GM19099 (cell line): Measurements from ENCODE around the gene CLEC4G.
A peak's percentile ranks its signal among the peaks of the same experiment; 100 is the strongest.

ENCODE experiments used
- POLR2A ChIP-seq: IDR thresholded peaks from 3 replicates; pipeline ENCODE4 v1.6.1; 2011; ENCODE audit warnings: low read depth; ENCODE audit not compliant: insufficient read length; ENCODE audit errors: extremely low read depth

CLEC4G gene

DNA sequence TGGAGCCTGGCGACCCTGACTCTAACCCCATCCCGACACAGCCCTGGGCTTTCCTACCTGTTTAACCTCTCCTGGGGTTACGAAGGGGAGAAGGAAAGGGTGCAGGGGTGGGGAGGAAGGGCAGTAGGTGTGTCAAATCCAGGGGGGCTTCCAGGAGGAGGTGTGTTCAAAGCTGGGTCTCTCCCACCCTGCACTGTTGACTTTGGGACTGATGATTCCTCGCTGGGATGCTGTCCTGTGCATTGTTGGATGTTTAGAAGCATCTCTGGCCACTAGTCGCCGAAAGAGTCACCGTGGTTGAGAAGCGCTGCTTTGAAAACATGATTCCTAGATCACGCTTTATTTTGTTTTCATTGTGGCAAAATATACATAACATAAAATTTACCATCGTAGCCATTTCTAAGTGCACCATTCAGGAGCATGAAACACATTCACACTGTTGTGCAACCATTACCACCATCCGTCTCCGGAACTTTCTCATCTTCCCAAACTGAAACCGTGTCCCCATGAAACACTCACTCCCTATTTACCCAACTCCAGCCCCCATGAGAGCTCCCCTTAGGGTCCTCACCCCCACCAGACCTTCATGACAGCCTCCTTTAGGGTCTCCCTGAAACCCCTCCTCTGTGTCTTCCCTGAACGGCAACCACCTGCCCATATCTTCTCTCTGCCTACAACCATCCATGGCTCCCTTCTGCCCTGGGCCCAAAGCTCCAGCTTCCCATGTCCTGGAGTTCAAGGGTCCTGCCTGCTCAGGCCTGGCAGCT, 25.5 kb downstream of the CLEC4G start:
- no peak for TF ChIP-seq POLR2A

- peak; percentile 55 for TF ChIP-seq POLR2A
These were observed 26.3 kb downstream of the CLEC4G start for GRCh38 chr19:7705387-7706187.

GRCh38 chr19:7704280-7705060, 27.4 kb downstream of the CLEC4G start:
- no peak for TF ChIP-seq POLR2A

DNA sequence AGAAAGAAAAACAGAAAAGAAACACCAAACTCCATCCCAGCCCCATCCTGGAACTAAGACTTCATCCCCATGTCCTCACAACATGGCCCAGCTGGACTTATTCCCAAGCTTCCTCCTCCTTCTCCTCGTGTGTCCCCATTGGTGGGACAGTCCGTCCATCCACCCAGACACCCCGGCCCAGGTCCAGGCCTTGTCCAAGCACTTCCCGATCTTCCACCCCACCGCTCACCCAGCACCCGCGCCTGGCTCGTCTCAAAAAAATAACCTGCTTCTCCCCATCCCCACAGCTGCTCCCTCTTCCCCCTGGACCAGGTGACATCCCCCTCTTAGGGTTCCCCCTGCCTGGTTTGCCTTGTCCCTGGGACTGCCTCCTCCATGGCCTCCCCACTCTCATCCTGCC, 28.6 kb downstream of the CLEC4G start:
- no peak for TF ChIP-seq POLR2A

DNA sequence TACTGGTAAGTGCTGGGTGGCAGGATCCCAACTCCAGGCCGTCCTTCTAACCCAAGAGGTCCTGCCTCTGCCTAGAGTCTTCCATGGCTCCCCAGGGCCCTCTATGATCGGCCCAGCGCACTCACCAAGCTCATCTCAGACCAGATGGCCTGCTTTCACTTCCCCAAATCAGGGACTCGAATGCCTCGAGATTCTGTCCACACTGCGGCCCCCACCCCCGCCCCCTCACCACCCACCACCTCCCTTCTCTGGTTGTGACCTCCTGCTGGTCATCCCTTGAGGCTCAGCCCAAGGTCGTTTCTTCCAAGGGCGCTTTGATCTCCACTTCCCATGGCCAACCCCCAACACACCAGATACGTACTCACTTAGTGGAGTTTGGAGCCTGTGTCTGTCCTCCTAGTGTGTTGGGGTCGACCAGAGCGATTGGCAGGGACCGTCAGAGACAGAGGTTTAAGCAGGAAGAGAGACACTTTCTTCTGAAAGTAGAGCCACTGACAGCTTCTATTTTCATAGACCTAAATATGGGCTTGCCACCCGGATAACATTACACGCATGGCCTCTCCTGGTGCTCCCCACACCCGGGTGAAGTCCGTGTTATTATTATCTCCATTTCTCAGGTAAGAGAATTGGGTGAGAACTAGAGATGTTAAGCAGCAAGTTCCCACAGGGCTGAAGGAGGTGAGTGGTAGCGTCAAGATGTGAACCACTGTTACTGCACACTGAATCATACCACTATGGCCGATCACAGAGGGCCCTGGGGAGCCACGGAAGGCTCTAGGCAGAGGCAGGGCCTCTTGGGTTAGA, 30.1 kb downstream of the CLEC4G start, which contains the start of gene FCER2:
FCER2 (minus strand) TSS at position 478 of the 804 bp plus-strand sequence. CDS start 2,371 bp downstream, outside the sequence.
- peak; percentile 27 for TF ChIP-seq POLR2A

DNA sequence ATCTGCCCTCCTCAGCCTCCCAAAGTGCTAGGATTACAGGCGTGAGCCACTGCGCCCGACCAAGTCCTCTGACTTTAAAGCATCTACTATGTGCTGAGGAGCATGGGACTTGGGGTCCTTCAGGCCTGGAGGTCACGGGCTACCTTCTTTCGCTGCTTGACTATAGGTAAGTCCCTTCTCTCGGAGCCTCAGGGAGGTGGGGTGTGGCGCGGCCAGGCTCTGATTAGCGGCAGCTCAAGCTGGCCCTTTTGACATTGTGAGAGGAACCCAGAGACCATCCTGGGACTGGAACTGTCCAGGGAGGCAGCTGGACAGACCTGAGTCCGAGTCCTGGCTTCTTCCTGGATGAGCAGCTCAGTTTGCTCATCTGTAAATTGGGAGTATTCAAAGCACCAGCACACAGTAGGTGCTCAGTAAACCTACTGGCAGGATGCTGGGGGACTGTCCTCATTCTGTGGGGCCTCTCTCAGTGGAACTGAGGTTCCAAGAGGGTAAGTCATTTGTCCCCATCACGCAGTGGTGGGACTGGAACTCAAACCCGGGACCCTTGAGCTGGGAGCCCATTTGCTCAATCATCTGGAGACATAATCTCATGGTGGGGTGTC, 30.8 kb downstream of the CLEC4G start:
- TF ChIP-seq POLR2A, result no peak

GRCh38 chr19:7699417-7700401, 32.2 kb downstream of the CLEC4G start:
- TF ChIP-seq POLR2A, result peak; percentile 37

- no peak for TF ChIP-seq POLR2A
These were observed 32.9 kb downstream of the CLEC4G start for GRCh38 chr19:7699003-7699402.

DNA sequence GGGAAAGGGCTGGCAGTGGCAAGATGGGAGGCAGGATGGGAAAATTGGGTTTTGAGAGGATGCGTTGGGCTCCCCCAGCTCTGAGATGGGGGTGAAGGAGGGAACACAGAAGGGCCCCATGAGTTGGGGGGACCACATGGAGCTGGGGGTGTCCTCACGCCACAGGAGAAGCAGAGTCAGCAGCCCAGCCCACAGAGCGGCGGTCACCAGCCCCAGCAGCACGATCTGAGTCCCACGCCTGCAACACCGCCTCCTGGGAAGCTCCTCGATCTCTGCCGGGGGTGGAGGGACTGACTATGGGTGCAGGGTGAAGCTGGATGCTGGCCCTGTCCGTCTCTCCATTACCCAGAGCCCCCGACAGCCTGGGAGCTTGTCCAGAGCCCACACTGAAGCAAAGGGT, 33.3 kb downstream of the CLEC4G start:
- TF ChIP-seq POLR2A, result no peak

DNA sequence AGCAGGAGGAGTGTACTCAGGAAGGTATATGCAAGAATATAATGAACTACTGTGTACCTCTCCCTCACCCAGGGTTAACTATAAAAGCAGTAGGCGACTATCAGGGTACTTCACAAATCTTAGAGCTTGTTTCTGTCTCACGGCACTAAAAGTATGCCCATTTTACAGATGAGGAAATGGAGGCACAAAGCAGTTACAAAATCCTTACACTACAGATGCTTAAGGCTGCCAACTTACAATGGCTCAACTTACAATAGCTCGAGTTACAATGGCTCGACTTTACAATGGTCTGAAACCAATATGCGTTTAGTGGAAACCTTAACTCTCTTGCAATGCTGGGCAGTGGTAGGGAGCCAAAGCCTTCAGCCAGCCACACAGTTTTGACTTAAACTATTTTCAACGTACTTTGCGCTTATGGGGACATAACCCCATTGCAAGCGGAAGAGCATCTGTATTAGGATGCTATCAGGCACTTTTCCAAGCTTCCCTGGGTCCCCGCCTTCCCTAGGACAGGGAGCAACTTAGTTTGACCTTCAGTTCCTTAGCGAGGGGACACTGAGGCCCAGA, 34.1 kb downstream of the CLEC4G start:
- TF ChIP-seq POLR2A, result no peak

DNA sequence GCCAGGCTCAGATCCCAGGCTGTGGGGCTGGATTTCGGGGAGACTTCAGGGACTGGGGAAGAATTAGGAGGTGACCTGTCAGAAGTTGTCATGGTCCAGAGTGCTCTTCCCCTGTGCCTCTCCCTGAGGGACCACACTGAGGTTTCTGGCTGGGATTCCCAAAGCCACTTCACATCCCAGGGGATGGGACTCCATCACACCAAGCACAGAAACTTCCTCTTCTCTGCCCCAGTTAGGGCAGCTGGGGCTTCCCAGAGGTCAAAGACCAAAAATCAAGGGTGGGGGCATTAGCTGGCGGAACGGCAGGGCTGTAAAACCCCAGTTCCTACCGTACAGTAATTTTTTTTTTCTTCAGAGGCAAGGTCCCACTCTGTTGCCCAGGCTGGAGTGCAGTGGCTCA, 37.4 kb downstream of the CLEC4G start:
- no peak for TF ChIP-seq POLR2A

DNA sequence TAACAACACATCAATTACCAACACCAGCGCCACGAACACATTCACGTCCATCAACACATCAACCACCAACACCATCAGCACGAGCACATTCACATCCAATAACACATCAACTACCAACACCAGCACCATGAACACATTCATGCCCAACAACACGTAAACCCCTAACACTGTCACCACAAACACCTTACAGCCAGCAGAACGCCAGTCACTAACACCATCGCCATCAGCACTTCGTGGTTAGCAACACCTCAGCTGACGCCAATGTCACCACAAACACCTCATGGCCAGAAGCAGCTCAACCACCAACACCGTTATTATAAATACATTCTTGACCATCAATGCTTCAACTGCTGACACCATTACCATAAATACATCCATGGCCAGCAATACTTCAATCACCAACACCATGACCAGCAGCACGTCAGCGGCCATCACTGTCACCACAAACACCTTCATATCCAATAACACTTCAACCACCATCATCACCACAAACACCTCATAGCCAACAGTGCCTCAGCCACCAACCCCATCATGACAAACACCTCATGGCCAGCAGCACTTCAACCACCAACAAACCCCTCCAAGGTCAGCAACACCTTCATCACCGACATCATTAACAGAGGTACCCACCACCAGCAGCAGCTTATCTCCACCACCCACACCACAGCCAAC, 39.4 kb downstream of the CLEC4G start:
- no peak for TF ChIP-seq POLR2A

GRCh38 chr19:7691497-7691896, 40.4 kb downstream of the CLEC4G start:
- no peak for TF ChIP-seq POLR2A
